Activated naive CD4-positive, alpha-beta T cell (primary cell): ENCODE data around the gene CPSF7.
"Not testable (repeated sequence)": the region's sequence is repeated elsewhere in the genome, so short reads cannot be mapped to it uniquely, and the experiment has no call there.

Experiments
- DNase-seq, 4 experiments: peaks; one replicate each; lab custom pipeline; 2025; lab: John Stamatoyannopoulos, UW

The CPSF7 gene

GRCh38 chr11:61429691-61430582 lies at the start of gene CPSF7, which contains the start of gene SDHAF2:
Gene CPSF7, minus strand, starts transcription at chr11:61429975. Its CDS starts 740 bp downstream, at chr11:61429235.
Gene SDHAF2, plus strand, starts transcription at chr11:61430124. Its CDS starts 23 bp downstream, at chr11:61430147.
- DNase-seq = peak; percentile 95 to 98 (median 96)

GRCh38 chr11:61477727-61478148 lies 48.0 kb upstream of the CPSF7 start:
- peak in 3 of 4 experiments; percentile 30 to 51 (median 31) for DNase-seq

GRCh38 chr11:61477126-61477525 lies 47.4 kb upstream of the CPSF7 start:
- no peak for DNase-seq

GRCh38 chr11:61476371-61476770 lies 46.6 kb upstream of the CPSF7 start:
- no peak for DNase-seq

GRCh38 chr11:61475433-61475832 lies 45.7 kb upstream of the CPSF7 start:
- no peak for DNase-seq

- DNase-seq = no peak
Measured at GRCh38 chr11:61474013-61474643, 44.4 kb upstream of the CPSF7 start.

GRCh38 chr11:61473370-61474012 lies 43.7 kb upstream of the CPSF7 start:
- DNase-seq = no peak

GRCh38 chr11:61472868-61473267 lies 43.1 kb upstream of the CPSF7 start:
- DNase-seq = no peak

- no peak for DNase-seq
Measured at GRCh38 chr11:61472282-61472681, 42.5 kb upstream of the CPSF7 start.

- no peak for DNase-seq
Measured at GRCh38 chr11:61468002-61468401, 38.2 kb upstream of the CPSF7 start.

- DNase-seq = not testable (repeated sequence)
Measured at GRCh38 chr11:61467602-61468001, 37.8 kb upstream of the CPSF7 start.

- no peak for DNase-seq
Measured at GRCh38 chr11:61460986-61461385, 31.2 kb upstream of the CPSF7 start.

- DNase-seq = no peak
Measured at GRCh38 chr11:61460474-61460881, 30.7 kb upstream of the CPSF7 start.

GRCh38 chr11:61454520-61454919 lies 24.7 kb upstream of the CPSF7 start:
- DNase-seq = no peak

- DNase-seq = no peak
Measured at GRCh38 chr11:61453695-61454094, 23.9 kb upstream of the CPSF7 start.

- no peak for DNase-seq
Measured at GRCh38 chr11:61452825-61453224, 23.1 kb upstream of the CPSF7 start.

- DNase-seq = no peak
Measured at GRCh38 chr11:61448552-61448927, 18.8 kb upstream of the CPSF7 start.

- DNase-seq = no peak
Measured at GRCh38 chr11:61447601-61448551, 18.1 kb upstream of the CPSF7 start.

GRCh38 chr11:61446211-61446651 lies 16.5 kb upstream of the CPSF7 start:
- peak; percentile 29 to 63 (median 48) for DNase-seq

GRCh38 chr11:61445516-61445915 lies 15.7 kb upstream of the CPSF7 start:
- DNase-seq = no peak

GRCh38 chr11:61442616-61443015 lies 12.8 kb upstream of the CPSF7 start:
- DNase-seq = no peak
